PC-3 (cell line): ENCODE data around the gene GPC2. TPM values are rescaled to one million over a fixed set of nuclear protein-coding genes. Genes with fewer than 3 reads are reported as not detected.

Experiments
- ATAC-seq: fragments of 200-7000 bp; cut with Tn5 transposase; 2 replicates; pipeline ENCODE4 v1.9.1; 2020; ENCODE audit warnings: mild to moderate bottlenecking, moderate library complexity
- BruUV-seq: library from RNA; stranded (reverse); fragments of 400-500 nt; replicated peaks from 2 replicates; lab custom pipeline; 2021; lab: Mats Ljungman, UMichigan
- CTCF ChIA-PET: fragments of 300-600 bp; sonication (Branson Sonifier 250); formaldehyde crosslinking; loops from one replicate; lab custom pipeline; 2022; ENCODE audit warnings: antibody characterized with exemption; lab: Charles Lee
- POLR2A ChIA-PET: fragments of 300-600 bp; sonication (Branson Sonifier 250); formaldehyde crosslinking; loops from one replicate; lab custom pipeline; 2022; ENCODE audit warnings: antibody characterized with exemption; ENCODE audit not compliant: unreplicated experiment; lab: Charles Lee
- DNase-seq: peaks from one replicate; pipeline ENCODE4 v3.0.0-alpha.2; 2015
- H2AFZ ChIP-seq: fragments of 300-600 bp; sonication (generic); 2 replicates; pipeline ENCODE4 v1.6.0; 2016; ENCODE audit warnings: antibody characterized with exemption, low read length
- H3F3A ChIP-seq: fragments of 300-600 bp; sonication (generic); one replicate; pipeline ENCODE4 v1.6.0; 2017; ENCODE audit warnings: antibody characterized with exemption, low read length, control low read depth, mild to moderate bottlenecking; ENCODE audit not compliant: unreplicated experiment
- H3K27ac ChIP-seq: fragments of 300-600 bp; sonication (generic); 2 replicates; pipeline ENCODE4 v1.5.1; 2016; ENCODE audit warnings: mild to moderate bottlenecking, low read length
- H3K27me3 ChIP-seq: fragments of 300-600 bp; sonication (generic); 2 replicates; pipeline ENCODE4 v1.6.1; 2016; ENCODE audit warnings: low read length, mixed read lengths
- H3K36me3 ChIP-seq: fragments of 300-600 bp; sonication (generic); 2 replicates; pipeline ENCODE4 v1.6.1; 2016; ENCODE audit warnings: low read depth, mixed run types, low read length, mixed read lengths
- H3K4me1 ChIP-seq: fragments of 300-600 bp; sonication (generic); 2 replicates; pipeline ENCODE4 v1.5.1; 2016; ENCODE audit warnings: low read length; ENCODE audit not compliant: insufficient read depth
- H3K4me2 ChIP-seq: fragments of 300-600 bp; sonication (generic); 2 replicates; pipeline ENCODE4 v1.6.0; 2016; ENCODE audit warnings: low read length
- H3K4me3 ChIP-seq: fragments of 300-600 bp; sonication (generic); 2 replicates; pipeline ENCODE4 v1.5.1; 2016; ENCODE audit warnings: mild to moderate bottlenecking, low read length, mixed read lengths
- H3K79me2 ChIP-seq: fragments of 300-600 bp; sonication (generic); 2 replicates; pipeline ENCODE4 v1.6.1; 2017; ENCODE audit warnings: low read length, mixed read lengths
- H3K9ac ChIP-seq: fragments of 300-600 bp; sonication (generic); 2 replicates; pipeline ENCODE4 v1.6.0; 2016; ENCODE audit warnings: mild to moderate bottlenecking, low read length
- H3K9me2 ChIP-seq: fragments of 300-600 bp; sonication (generic); replicated peaks from 2 replicates; pipeline ENCODE4 v1.6.1; 2016; ENCODE audit warnings: mixed run types, low read length, mixed read lengths
- H3K9me3 ChIP-seq: fragments of 300-600 bp; sonication (generic); 2 replicates; pipeline ENCODE4 v1.6.1; 2016; ENCODE audit warnings: low read length, mixed read lengths
- H4K20me1 ChIP-seq: fragments of 300-600 bp; sonication (generic); 2 replicates; pipeline ENCODE4 v1.6.1; 2016; ENCODE audit warnings: low read length, mixed read lengths
- CTCF ChIP-seq: fragments of 300-600 bp; sonication (generic); conservative IDR thresholded peaks from 2 replicates; pipeline ENCODE4 v1.5.1; 2017; ENCODE audit warnings: antibody characterized with exemption, low read depth, mild to moderate bottlenecking, low read length
- EZH2 ChIP-seq: fragments of 300-600 bp; sonication (generic); IDR thresholded peaks from one replicate; pipeline ENCODE4 v1.6.1; 2017; ENCODE audit warnings: antibody characterized with exemption, mild to moderate bottlenecking, low read length; ENCODE audit not compliant: unreplicated experiment
- EZH2phosphoT487 ChIP-seq: fragments of 300-600 bp; sonication (generic); IDR thresholded peaks from 2 replicates; pipeline ENCODE4 v1.6.1; 2018; ENCODE audit warnings: mild to moderate bottlenecking, antibody characterized with exemption, low read length, borderline replicate concordance
- intact Hi-C: fragments of 100-400 bp; cut with micrococcal nuclease; formaldehyde crosslinking; loops from 2 replicates; pipeline ENCODE4 v1.9.0; 2023
- total RNA-seq: library from RNA; depleted of rRNA; stranded (reverse); fragments of >200 nt; gene quantifications from 2 replicates; pipeline ENCODE4 v1.2.3, GENCODE V29; 2014

The GPC2 gene
- total RNA-seq, 1 experiment from 2014 or later: 1.6 TPM

- no peaks in the 10 kb centered on the region for H4K20me1 ChIP-seq
- peak overlapping the region; percentile 91 for H3K9ac ChIP-seq
- no peaks in the 10 kb centered on the region for H3K9me2 ChIP-seq
- POLR2A ChIA-PET: interaction anchor here (0.6 kb wide), 3 partner anchors 22 to 85 kb away, joined by 3 to 6 read pairs (median 5); partner anchors contain the start of gene AP4M1
- ATAC-seq: no peak; the same call in 1 of the 2 replicates
- TF ChIP-seq EZH2: no peak
- no peak for TF ChIP-seq EZH2phosphoT487
- no peak for TF ChIP-seq CTCF
- TSS peak; percentile 79 for BruUV-seq
- H3K4me1 ChIP-seq: 0 out of 2 replicates have a peak, but pooled peaks cover 4% of the 10 kb centered on the region
- H3K27me3 ChIP-seq: no peaks in the 10 kb centered on the region
- no peaks in the 10 kb centered on the region for H3K36me3 ChIP-seq
- no peak for DNase-seq
- H3K27ac ChIP-seq: peak overlapping the region; percentile 92
- intact Hi-C loops: loop anchor here (1.0 to 5.0 kb wide), 2 partner anchors 25 to 44 kb away; partner anchors contain the start of genes AP4M1, MCM7 and ZNF3
- H3K4me2 ChIP-seq: peak overlapping the region; percentile 93
- H3K9me3 ChIP-seq: no peaks in the 10 kb centered on the region
- peak overlapping the region; percentile 84 for H2AFZ ChIP-seq
- CTCF ChIA-PET: interaction anchor here (0.6 to 0.8 kb wide), 2 partner anchors 24 to 62 kb away, joined by 4 to 5 read pairs; no protein-coding TSS in a partner anchor
- no peaks in the 10 kb centered on the region for H3F3A ChIP-seq
- H3K79me2 ChIP-seq: 0 out of 2 replicates have a peak, but pooled peaks cover 5% of the 10 kb centered on the region
- peak overlapping the region; percentile 80 for H3K4me3 ChIP-seq
Observed at GRCh38 chr7:100126239-100126930, 50.8 kb downstream of the GPC2 start.

- Histone ChIP-seq H3K36me3 (no peaks in the 10 kb centered on the region), H3K4me3 (no peak overlapping the region), H3F3A (no peaks in the 10 kb centered on the region), H3K9me2 (no peaks in the 10 kb centered on the region), H3K27me3 (no peaks in the 10 kb centered on the region), H3K27ac (no peak overlapping the region), H2AFZ (no peak overlapping the region), H3K9me3 (no peaks in the 10 kb centered on the region), H3K4me1 (peaks cover 12% of the 10 kb centered on the region; the same call in 1 of the 2 replicates), H3K79me2 (0 out of 2 replicates have a peak, but pooled peaks cover 10% of the 10 kb centered on the region), H4K20me1 (no peaks in the 10 kb centered on the region), H3K4me2 (no peak overlapping the region), H3K9ac (no peak overlapping the region)
- DNase-seq: no peak
- ATAC-seq: no peak
- TF ChIP-seq EZH2 (no peak), EZH2phosphoT487 (no peak), CTCF (no peak)
- BruUV-seq: no TSS peak
- ChIA-PET POLR2A (no interaction called here), CTCF (no interaction called here)
- intact Hi-C loops: loop anchor here (5.0 kb wide), 1 partner anchor 42 kb away; the partner anchor contains the start of gene ZNF3
Observed at GRCh38 chr7:100124301-100125230, 52.6 kb downstream of the GPC2 start.
